Liver (tissue), 3 donors: ENCODE measurements around the gene ARHGAP33.

ENCODE experiments used
- EGR1 ChIP-seq, 2 donors: IDR thresholded peaks; 2 replicates each; pipeline ENCODE4 v1.6.1; 2016 to 2018; ENCODE audit warnings: antibody characterized with exemption in 2 of 2, low read depth in 2 of 2
- TF ChIP-seq, protein P1 (sequence below): fragments of 150-350 bp; IDR thresholded peaks from 2 replicates; pipeline ENCODE4 v1.5.1; 2017; ENCODE audit warnings: improper control_type of control experiment, low read depth, low read length; ENCODE audit not compliant: missing input control
- TF ChIP-seq, protein P2 (sequence below): IDR thresholded peaks from 2 replicates; pipeline ENCODE4 v1.6.1; 2016; ENCODE audit warnings: antibody characterized with exemption
- donor health status: healthy.
- donor health status: healthy.

- TF ChIP-seq, protein P1, sequence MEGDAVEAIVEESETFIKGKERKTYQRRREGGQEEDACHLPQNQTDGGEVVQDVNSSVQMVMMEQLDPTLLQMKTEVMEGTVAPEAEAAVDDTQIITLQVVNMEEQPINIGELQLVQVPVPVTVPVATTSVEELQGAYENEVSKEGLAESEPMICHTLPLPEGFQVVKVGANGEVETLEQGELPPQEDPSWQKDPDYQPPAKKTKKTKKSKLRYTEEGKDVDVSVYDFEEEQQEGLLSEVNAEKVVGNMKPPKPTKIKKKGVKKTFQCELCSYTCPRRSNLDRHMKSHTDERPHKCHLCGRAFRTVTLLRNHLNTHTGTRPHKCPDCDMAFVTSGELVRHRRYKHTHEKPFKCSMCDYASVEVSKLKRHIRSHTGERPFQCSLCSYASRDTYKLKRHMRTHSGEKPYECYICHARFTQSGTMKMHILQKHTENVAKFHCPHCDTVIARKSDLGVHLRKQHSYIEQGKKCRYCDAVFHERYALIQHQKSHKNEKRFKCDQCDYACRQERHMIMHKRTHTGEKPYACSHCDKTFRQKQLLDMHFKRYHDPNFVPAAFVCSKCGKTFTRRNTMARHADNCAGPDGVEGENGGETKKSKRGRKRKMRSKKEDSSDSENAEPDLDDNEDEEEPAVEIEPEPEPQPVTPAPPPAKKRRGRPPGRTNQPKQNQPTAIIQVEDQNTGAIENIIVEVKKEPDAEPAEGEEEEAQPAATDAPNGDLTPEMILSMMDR = no peak
- TF ChIP-seq, protein P2, sequence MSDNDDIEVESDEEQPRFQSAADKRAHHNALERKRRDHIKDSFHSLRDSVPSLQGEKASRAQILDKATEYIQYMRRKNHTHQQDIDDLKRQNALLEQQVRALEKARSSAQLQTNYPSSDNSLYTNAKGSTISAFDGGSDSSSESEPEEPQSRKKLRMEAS = no peak
- no peak for TF ChIP-seq EGR1 (IDR thresholded peaks at IDR 0.05; ENCODE audit: low read depth in 2 of 2)
Observed at GRCh38 chr19:35733180-35734125, 41.9 kb upstream of the ARHGAP33 start.
